Transverse colon (tissue), 4 donors: ENCODE measurements around the gene OR52A1.

ENCODE experiments used
- CTCF ChIP-seq, 5 experiments: fragments of 200-600 bp in 3 of 5; fragments of 450-650 bp in 2 of 5; sonication (generic) in 3 of 5; IDR thresholded peaks; 1 replicate in 2 of 5; 2 replicates in 3 of 5; pipeline ENCODE4 v1.5.1; 2016 to 2017; ENCODE audit warnings: antibody characterized with exemption in 5 of 5, inconsistent platforms in 3 of 5, mild to moderate bottlenecking in 2 of 5, moderate library complexity in 1 of 5
- EP300 ChIP-seq: sonication (generic); formaldehyde crosslinking; IDR thresholded peaks from one replicate; pipeline ENCODE4 v1.6.1; 2017; ENCODE audit warnings: antibody characterized with exemption, low read depth
- POLR2A ChIP-seq: fragments of 450-650 bp; IDR thresholded peaks from one replicate; pipeline ENCODE4 v1.6.1; 2016; ENCODE audit warnings: antibody characterized with exemption, mild to moderate bottlenecking, moderate library complexity
- POLR2AphosphoS5 ChIP-seq, 3 donors: sonication (generic); formaldehyde crosslinking; IDR thresholded peaks; one replicate each; pipeline ENCODE4 v1.6.1; 2016; ENCODE audit warnings: antibody characterized with exemption in 3 of 3

DNA sequence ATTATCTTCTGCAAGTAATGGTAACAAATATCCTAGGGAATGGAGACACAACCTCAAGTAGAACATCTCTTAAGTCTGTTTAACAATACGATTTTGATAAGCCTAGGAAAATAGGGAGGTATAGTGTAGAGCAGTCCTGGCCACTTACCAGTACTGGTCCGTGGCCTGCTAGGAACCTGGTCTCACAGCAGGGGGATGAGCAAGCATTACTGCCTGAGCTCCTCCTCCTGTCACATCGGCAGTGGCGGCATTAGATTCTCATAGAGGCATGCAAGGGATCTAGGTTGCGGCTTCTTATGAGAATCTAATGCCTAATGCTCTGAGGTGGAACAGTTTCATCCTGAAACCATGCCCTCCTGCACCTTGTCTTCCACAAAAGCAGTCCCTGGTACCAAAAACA lies 41.5 kb upstream of the OR52A1 start:
- TF ChIP-seq CTCF (IDR thresholded peaks at IDR 0.05) (no peak), EP300 (no peak), POLR2AphosphoS5 (IDR thresholded peaks at IDR 0.05) (no peak), POLR2A (no peak)
